ENCODE data around the gene KRTAP4-16.
"Not testable (repeated sequence)": the region's sequence is repeated elsewhere in the genome, so short reads cannot be mapped to it uniquely, and the experiment has no call there.

KRTAP4-16 gene

DNA sequence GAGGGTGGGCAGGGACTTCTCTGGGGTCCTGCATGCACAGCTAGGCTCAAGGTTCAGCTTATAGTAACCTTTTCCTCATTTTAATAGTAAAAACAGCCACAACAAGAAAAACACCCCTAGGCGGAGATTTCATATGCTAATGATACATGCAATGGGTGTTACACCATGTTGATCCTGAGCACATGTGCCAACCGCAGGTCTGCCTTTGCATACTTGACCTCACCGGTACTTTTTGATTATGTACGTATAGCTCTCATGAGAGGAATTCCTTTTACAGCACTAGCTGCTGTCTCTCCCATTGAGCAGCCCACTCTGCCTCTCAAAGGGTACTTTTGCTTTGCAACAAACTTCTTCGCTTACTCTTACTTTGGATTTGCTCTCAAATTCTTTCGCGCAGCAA lies 6.0 kb downstream of the KRTAP4-16 start:
- H2AK5ac ChIP-seq (ENCODE audit: low read depth, low read length), result no peak overlapping the region
- H3K4me1 ChIP-seq (ENCODE audit: control insufficient read depth in 2 of 2, insufficient read depth in 1 of 2, low read depth in 1 of 2, low read length in 2 of 2), result no peaks in the 10 kb centered on the region
- H3K4me3 ChIP-seq (ENCODE audit: low read length in 2 of 2), result no peak overlapping the region
- no peak overlapping the region for H2BK12ac ChIP-seq (ENCODE audit: low read length)
- H3K23ac ChIP-seq (ENCODE audit: low read depth, low read length, poor library complexity), result no peak overlapping the region
- WGBS, 2 donors (ENCODE audit: extremely low coverage in 2 of 2, insufficient read length in 2 of 2, insufficient replicate concordance in 1 of 2), result no CpG with 5 or more reads among the region's 7 CpGs
- H3K27ac ChIP-seq (replicated peaks; ENCODE audit: low read length), result no peak overlapping the region
- H3K4ac ChIP-seq (ENCODE audit: low read length), result no peak overlapping the region
- H3K9ac ChIP-seq (ENCODE audit: low read depth, low read length, poor library complexity), result no peak overlapping the region
- H3K79me1 ChIP-seq (ENCODE audit: low read depth, low read length), result no peaks in the 10 kb centered on the region
- H2AFZ ChIP-seq (ENCODE audit: low read length), result no peak overlapping the region
- no peak overlapping the region for H3K18ac ChIP-seq (ENCODE audit: low read length)
- no peak overlapping the region for H2BK120ac ChIP-seq (ENCODE audit: low read depth, low read length)
- H4K91ac ChIP-seq (ENCODE audit: low read depth, low read length, poor library complexity), result no peak overlapping the region
- H4K8ac ChIP-seq (ENCODE audit: low read depth, low read length), result no peak overlapping the region
- no peak overlapping the region for H3K14ac ChIP-seq (ENCODE audit: low read length)
- H3K9me3 ChIP-seq (replicated peaks in 1 of 2; ENCODE audit: control insufficient read depth in 2 of 2, insufficient read depth in 1 of 2, low read depth in 1 of 2, low read length in 2 of 2), result peaks cover 0 to 3% of the 10 kb centered on the region in 2 donors
- no peak for DNase-seq (ENCODE audit: low spot score)
- H3K36me3 ChIP-seq (replicated peaks in 1 of 2; ENCODE audit: control insufficient read depth in 2 of 2, insufficient read depth in 2 of 2, low read length in 2 of 2), result no peaks in the 10 kb centered on the region
- no peak overlapping the region for H2BK5ac ChIP-seq (ENCODE audit: low read length)
- no peak overlapping the region for H3K4me2 ChIP-seq (ENCODE audit: insufficient read depth, low read length, poor library complexity, severe bottlenecking)
- H2BK15ac ChIP-seq (ENCODE audit: low read length), result no peak overlapping the region
- H3K27me3 ChIP-seq (ENCODE audit: control insufficient read depth in 3 of 3, insufficient read depth in 3 of 3, low read depth in 1 of 3, low read length in 3 of 3), result no peaks in the 10 kb centered on the region

GRCh38 chr17:41088760-41089352 lies 13.2 kb downstream of the KRTAP4-16 start:
- not testable (repeated sequence) for H3K4ac ChIP-seq (ENCODE audit: low read length); H4K8ac ChIP-seq (ENCODE audit: low read depth, low read length); H3K79me1 ChIP-seq (ENCODE audit: low read depth, low read length); H3K23ac ChIP-seq (ENCODE audit: low read depth, low read length, poor library complexity); H3K9ac ChIP-seq (ENCODE audit: low read depth, low read length, poor library complexity); H2BK15ac ChIP-seq (ENCODE audit: low read length); H3K4me2 ChIP-seq (ENCODE audit: insufficient read depth, low read length, poor library complexity, severe bottlenecking); DNase-seq (ENCODE audit: low spot score); H2BK120ac ChIP-seq (ENCODE audit: low read depth, low read length); H2BK5ac ChIP-seq (ENCODE audit: low read length); H3K4me3 ChIP-seq (ENCODE audit: low read length in 2 of 2); H3K4me1 ChIP-seq (ENCODE audit: control insufficient read depth in 2 of 2, insufficient read depth in 1 of 2, low read depth in 1 of 2, low read length in 2 of 2); H3K27me3 ChIP-seq (ENCODE audit: control insufficient read depth in 3 of 3, insufficient read depth in 3 of 3, low read depth in 1 of 3, low read length in 3 of 3); H3K9me3 ChIP-seq (replicated peaks in 1 of 2; ENCODE audit: control insufficient read depth in 2 of 2, insufficient read depth in 1 of 2, low read depth in 1 of 2, low read length in 2 of 2); H3K36me3 ChIP-seq (replicated peaks in 1 of 2; ENCODE audit: control insufficient read depth in 2 of 2, insufficient read depth in 2 of 2, low read length in 2 of 2); H3K27ac ChIP-seq (replicated peaks; ENCODE audit: low read length); H3K14ac ChIP-seq (ENCODE audit: low read length); H2AFZ ChIP-seq (ENCODE audit: low read length); H2AK5ac ChIP-seq (ENCODE audit: low read depth, low read length); H4K91ac ChIP-seq (ENCODE audit: low read depth, low read length, poor library complexity); H2BK12ac ChIP-seq (ENCODE audit: low read length); H3K18ac ChIP-seq (ENCODE audit: low read length)
- WGBS, 2 donors (ENCODE audit: extremely low coverage in 2 of 2, insufficient read length in 2 of 2, insufficient replicate concordance in 1 of 2), result no CpG with 5 or more reads among the region's 4 CpGs

- not testable (repeated sequence) for H2BK15ac ChIP-seq (ENCODE audit: low read length); H3K4me2 ChIP-seq (ENCODE audit: insufficient read depth, low read length, poor library complexity, severe bottlenecking)
Measured at GRCh38 chr17:41084100-41084856, 17.7 kb downstream of the KRTAP4-16 start, which contains the start of gene KRTAP4-7. TSS of gene KRTAP4-7 (plus strand) at chr17:41084150. CDS start at chr17:41084207, 57 bp downstream.

GRCh38 chr17:41083427-41083826 lies 18.6 kb downstream of the KRTAP4-16 start:
- not testable (repeated sequence) for H4K8ac ChIP-seq (ENCODE audit: low read depth, low read length); H2AK5ac ChIP-seq (ENCODE audit: low read depth, low read length); H2AFZ ChIP-seq (ENCODE audit: low read length); H3K27ac ChIP-seq (replicated peaks; ENCODE audit: low read length); H4K91ac ChIP-seq (ENCODE audit: low read depth, low read length, poor library complexity); H3K9me3 ChIP-seq (replicated peaks in 1 of 2; ENCODE audit: control insufficient read depth in 2 of 2, insufficient read depth in 1 of 2, low read depth in 1 of 2, low read length in 2 of 2); H3K4ac ChIP-seq (ENCODE audit: low read length); H3K36me3 ChIP-seq (replicated peaks in 1 of 2; ENCODE audit: control insufficient read depth in 2 of 2, insufficient read depth in 2 of 2, low read length in 2 of 2); H3K4me2 ChIP-seq (ENCODE audit: insufficient read depth, low read length, poor library complexity, severe bottlenecking); H3K4me1 ChIP-seq (ENCODE audit: control insufficient read depth in 2 of 2, insufficient read depth in 1 of 2, low read depth in 1 of 2, low read length in 2 of 2); H3K23ac ChIP-seq (ENCODE audit: low read depth, low read length, poor library complexity); H3K9ac ChIP-seq (ENCODE audit: low read depth, low read length, poor library complexity); DNase-seq (ENCODE audit: low spot score); H2BK5ac ChIP-seq (ENCODE audit: low read length); H3K4me3 ChIP-seq (ENCODE audit: low read length in 2 of 2); H3K79me1 ChIP-seq (ENCODE audit: low read depth, low read length); H2BK12ac ChIP-seq (ENCODE audit: low read length); H2BK15ac ChIP-seq (ENCODE audit: low read length); H3K18ac ChIP-seq (ENCODE audit: low read length); H3K14ac ChIP-seq (ENCODE audit: low read length); H3K27me3 ChIP-seq (ENCODE audit: control insufficient read depth in 3 of 3, insufficient read depth in 3 of 3, low read depth in 1 of 3, low read length in 3 of 3); H2BK120ac ChIP-seq (ENCODE audit: low read depth, low read length)
- WGBS, 2 donors (ENCODE audit: extremely low coverage in 2 of 2, insufficient read length in 2 of 2, insufficient replicate concordance in 1 of 2), result no CpG with 5 or more reads among the region's 2 CpGs

More at GRCh38 chr17:41084100-41084856, 17.7 kb downstream of the KRTAP4-16 start, which contains the start of gene KRTAP4-7:
- not testable (repeated sequence) for H2BK120ac ChIP-seq (ENCODE audit: low read depth, low read length); H3K9me3 ChIP-seq (replicated peaks in 1 of 2; ENCODE audit: control insufficient read depth in 2 of 2, insufficient read depth in 1 of 2, low read depth in 1 of 2, low read length in 2 of 2); H2AK5ac ChIP-seq (ENCODE audit: low read depth, low read length); H3K4ac ChIP-seq (ENCODE audit: low read length); DNase-seq (ENCODE audit: low spot score); H3K9ac ChIP-seq (ENCODE audit: low read depth, low read length, poor library complexity); H3K79me1 ChIP-seq (ENCODE audit: low read depth, low read length); H3K23ac ChIP-seq (ENCODE audit: low read depth, low read length, poor library complexity); H3K18ac ChIP-seq (ENCODE audit: low read length); H2AFZ ChIP-seq (ENCODE audit: low read length); H3K14ac ChIP-seq (ENCODE audit: low read length); H2BK5ac ChIP-seq (ENCODE audit: low read length); H2BK12ac ChIP-seq (ENCODE audit: low read length); H3K4me1 ChIP-seq (ENCODE audit: control insufficient read depth in 2 of 2, insufficient read depth in 1 of 2, low read depth in 1 of 2, low read length in 2 of 2); H3K36me3 ChIP-seq (replicated peaks in 1 of 2; ENCODE audit: control insufficient read depth in 2 of 2, insufficient read depth in 2 of 2, low read length in 2 of 2); H3K4me3 ChIP-seq (ENCODE audit: low read length in 2 of 2); H3K27me3 ChIP-seq (ENCODE audit: control insufficient read depth in 3 of 3, insufficient read depth in 3 of 3, low read depth in 1 of 3, low read length in 3 of 3); H3K27ac ChIP-seq (replicated peaks; ENCODE audit: low read length); H4K8ac ChIP-seq (ENCODE audit: low read depth, low read length); H4K91ac ChIP-seq (ENCODE audit: low read depth, low read length, poor library complexity)
- no CpG with 5 or more reads among the region's 14 CpGs for WGBS, 2 donors (ENCODE audit: extremely low coverage in 2 of 2, insufficient read length in 2 of 2, insufficient replicate concordance in 1 of 2)
